Measurements from ENCODE around the gene CLCNKB.

Gene CLCNKB

GRCh38 chr1:16072616-16073484, 29.3 kb downstream of the CLCNKB start:
- ChIA-PET POLR2A (no interaction called here), CTCF (interaction anchor here (1.0 to 7.4 kb wide), 7 partner anchors 10 to 282 kb away, joined by 3 to 43 read pairs (median 4); no protein-coding TSS in a partner anchor)
- TF ChIP-seq CTCF (IDR thresholded peaks at IDR 0.05; ENCODE audit: control extremely low read depth, extremely low read depth, low read depth, missing control alignments): no peak
- no peak for DNase-seq (ENCODE audit: extremely low spot score)

- peak; percentile 75 for DNase-seq (ENCODE audit: extremely low spot score)
- ChIA-PET CTCF (interaction anchor here (1.0 to 7.4 kb wide), 7 partner anchors 9 to 282 kb away, joined by 3 to 43 read pairs (median 4); no protein-coding TSS in a partner anchor), POLR2A (no interaction called here)
- peak; percentile 56 for TF ChIP-seq CTCF (IDR thresholded peaks at IDR 0.05; ENCODE audit: control extremely low read depth, extremely low read depth, low read depth, missing control alignments)
Observed at GRCh38 chr1:16073490-16074119, 30.0 kb downstream of the CLCNKB start, which contains the start of gene FAM131C. Gene FAM131C, minus strand, starts transcription at chr1:16073651. Its CDS starts 209 bp downstream, at chr1:16073442.

DNA sequence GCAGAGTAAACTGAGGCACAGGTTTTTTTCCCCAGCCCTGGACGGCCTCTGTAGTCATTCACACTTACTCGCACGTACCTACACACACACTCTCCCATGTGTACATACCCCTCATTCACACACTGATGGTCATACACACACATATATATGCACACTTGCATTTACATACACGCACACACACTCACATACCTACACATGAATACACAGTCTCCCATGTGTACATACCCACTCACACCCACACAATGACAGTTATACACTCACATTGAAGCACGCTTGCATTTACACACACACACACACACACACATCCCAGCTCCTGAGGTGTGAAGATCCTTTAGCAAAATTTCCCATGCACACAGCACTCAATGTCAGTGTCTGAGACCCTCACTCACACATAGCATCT, 30.6 kb downstream of the CLCNKB start:
- CTCF ChIA-PET: interaction anchor here (1.0 to 7.4 kb wide), 5 partner anchors 8 to 162 kb away, joined by 3 to 43 read pairs (median 4); no protein-coding TSS in a partner anchor
- no peak for TF ChIP-seq CTCF (IDR thresholded peaks at IDR 0.05; ENCODE audit: control extremely low read depth, extremely low read depth, low read depth, missing control alignments)
- no peak for DNase-seq (ENCODE audit: extremely low spot score)
- POLR2A ChIA-PET: no interaction called here

DNA sequence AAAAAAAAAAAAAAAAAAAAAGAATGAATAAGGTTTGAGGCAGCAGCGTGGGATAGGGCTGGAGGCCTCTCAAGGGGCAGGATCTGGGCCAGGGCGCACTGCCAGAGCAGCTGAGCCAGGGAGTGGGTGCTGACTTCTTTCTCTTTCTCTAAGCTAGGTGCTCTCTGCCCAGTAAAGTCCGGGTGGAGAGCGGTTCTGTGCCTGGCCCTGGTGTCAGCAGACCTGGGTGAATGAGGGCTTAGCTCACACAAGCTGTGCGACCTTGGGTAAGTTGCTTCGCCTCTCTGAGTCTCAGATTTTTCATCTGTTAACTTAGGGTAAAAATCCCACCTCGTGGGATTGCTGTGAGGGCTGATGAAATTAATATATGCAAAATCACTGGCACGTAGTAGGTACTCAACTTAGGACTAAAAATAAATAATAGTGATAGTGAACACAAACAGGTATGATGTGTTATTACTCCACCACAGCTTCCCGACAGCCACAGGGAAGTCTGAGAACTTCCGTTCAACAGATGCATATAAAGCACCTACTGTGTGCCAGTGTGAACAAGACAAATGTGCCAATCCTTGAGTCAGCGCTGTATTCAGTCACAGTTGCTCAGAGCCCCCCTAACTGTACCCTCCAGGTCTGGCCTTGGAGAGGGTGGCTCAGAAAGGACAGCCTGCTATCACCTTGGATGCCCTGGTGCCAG, 31.9 kb downstream of the CLCNKB start:
- no peak for DNase-seq (ENCODE audit: extremely low spot score)
- no peak for TF ChIP-seq CTCF (IDR thresholded peaks at IDR 0.05; ENCODE audit: control extremely low read depth, extremely low read depth, low read depth, missing control alignments)
- CTCF ChIA-PET: interaction anchor here (1.1 to 7.4 kb wide), 2 partner anchors 113 to 118 kb away, joined by 4 to 43 read pairs; no protein-coding TSS in a partner anchor
- POLR2A ChIA-PET: no interaction called here

GRCh38 chr1:16076031-16076864, 32.7 kb downstream of the CLCNKB start:
- no peak for DNase-seq (ENCODE audit: extremely low spot score)
- CTCF ChIA-PET: interaction anchor here (1.1 to 8.6 kb wide), 3 partner anchors 111 to 117 kb away, joined by 4 to 328 read pairs (median 43); no protein-coding TSS in a partner anchor
- POLR2A ChIA-PET: no interaction called here
- no peak for TF ChIP-seq CTCF (IDR thresholded peaks at IDR 0.05; ENCODE audit: control extremely low read depth, extremely low read depth, low read depth, missing control alignments)
